Measurements from ENCODE around the gene RASGRF2.
"Not testable (repeated sequence)": the region's sequence is repeated elsewhere in the genome, so short reads cannot be mapped to it uniquely, and the experiment has no call there.

Gene RASGRF2

GRCh38 chr5:81007637-81008027 is 47.5 kb downstream of the RASGRF2 start:
- no peak overlapping the region for H3K4me3 ChIP-seq (ENCODE audit: low read depth in 1 of 2, low read length in 2 of 2)
- no peaks in the 10 kb centered on the region for H3K4me1 ChIP-seq (ENCODE audit: control insufficient read depth in 1 of 2, insufficient read depth in 2 of 2, low read length in 2 of 2)
- H3K36me3 ChIP-seq (ENCODE audit: control insufficient read depth in 1 of 2, insufficient read depth in 2 of 2, low read length in 2 of 2), result no peaks in the 10 kb centered on the region
- no peaks in the 10 kb centered on the region for H3K27me3 ChIP-seq (ENCODE audit: low read depth, low read length)
- H3K9me3 ChIP-seq (ENCODE audit: control insufficient read depth in 1 of 2, low read length in 2 of 2), result no peaks in the 10 kb centered on the region
- H3K27ac ChIP-seq (ENCODE audit: low read length), result no peak overlapping the region

- Histone ChIP-seq H3K27ac (ENCODE audit: low read length) (no peak overlapping the region), H3K9me3 (ENCODE audit: control insufficient read depth in 1 of 2, low read length in 2 of 2) (no peaks in the 10 kb centered on the region), H3K36me3 (ENCODE audit: control insufficient read depth in 1 of 2, insufficient read depth in 2 of 2, low read length in 2 of 2) (no peaks in the 10 kb centered on the region), H3K4me3 (ENCODE audit: low read depth in 1 of 2, low read length in 2 of 2) (no peak overlapping the region), H3K27me3 (ENCODE audit: low read depth, low read length) (no peaks in the 10 kb centered on the region), H3K4me1 (ENCODE audit: control insufficient read depth in 1 of 2, insufficient read depth in 2 of 2, low read length in 2 of 2) (no peaks in the 10 kb centered on the region)
Observed at GRCh38 chr5:81010336-81011169, 50.4 kb downstream of the RASGRF2 start.

GRCh38 chr5:81014348-81014747 is 54.2 kb downstream of the RASGRF2 start:
- no peaks in the 10 kb centered on the region for H3K36me3 ChIP-seq (ENCODE audit: control insufficient read depth in 1 of 2, insufficient read depth in 2 of 2, low read length in 2 of 2)
- no peaks in the 10 kb centered on the region for H3K27me3 ChIP-seq (ENCODE audit: low read depth, low read length)
- H3K27ac ChIP-seq (ENCODE audit: low read length), result no peak overlapping the region
- no peaks in the 10 kb centered on the region for H3K4me1 ChIP-seq (ENCODE audit: control insufficient read depth in 1 of 2, insufficient read depth in 2 of 2, low read length in 2 of 2)
- H3K4me3 ChIP-seq (ENCODE audit: low read depth in 1 of 2, low read length in 2 of 2), result no peak overlapping the region
- H3K9me3 ChIP-seq (ENCODE audit: control insufficient read depth in 1 of 2, low read length in 2 of 2), result no peaks in the 10 kb centered on the region

- Histone ChIP-seq H3K9me3 (ENCODE audit: control insufficient read depth in 1 of 2, low read length in 2 of 2) (no peaks in the 10 kb centered on the region), H3K4me3 (ENCODE audit: low read depth in 1 of 2, low read length in 2 of 2) (no peak overlapping the region), H3K27ac (ENCODE audit: low read length) (no peak overlapping the region), H3K4me1 (ENCODE audit: control insufficient read depth in 1 of 2, insufficient read depth in 2 of 2, low read length in 2 of 2) (no peaks in the 10 kb centered on the region), H3K36me3 (ENCODE audit: control insufficient read depth in 1 of 2, insufficient read depth in 2 of 2, low read length in 2 of 2) (no peaks in the 10 kb centered on the region), H3K27me3 (ENCODE audit: low read depth, low read length) (no peaks in the 10 kb centered on the region)
Observed at GRCh38 chr5:81016116-81016515, 56.0 kb downstream of the RASGRF2 start.

GRCh38 chr5:81017320-81017719 is 57.2 kb downstream of the RASGRF2 start:
- Histone ChIP-seq H3K4me3 (ENCODE audit: low read depth in 1 of 2, low read length in 2 of 2) (no peak overlapping the region), H3K4me1 (ENCODE audit: control insufficient read depth in 1 of 2, insufficient read depth in 2 of 2, low read length in 2 of 2) (no peaks in the 10 kb centered on the region), H3K27ac (ENCODE audit: low read length) (no peak overlapping the region), H3K27me3 (ENCODE audit: low read depth, low read length) (no peaks in the 10 kb centered on the region), H3K9me3 (ENCODE audit: control insufficient read depth in 1 of 2, low read length in 2 of 2) (no peaks in the 10 kb centered on the region), H3K36me3 (ENCODE audit: control insufficient read depth in 1 of 2, insufficient read depth in 2 of 2, low read length in 2 of 2) (no peaks in the 10 kb centered on the region)

- not testable (repeated sequence) for H3K4me1 ChIP-seq (ENCODE audit: control insufficient read depth in 1 of 2, insufficient read depth in 2 of 2, low read length in 2 of 2); H3K27ac ChIP-seq (ENCODE audit: low read length); H3K36me3 ChIP-seq (ENCODE audit: control insufficient read depth in 1 of 2, insufficient read depth in 2 of 2, low read length in 2 of 2); H3K27me3 ChIP-seq (ENCODE audit: low read depth, low read length); H3K9me3 ChIP-seq (ENCODE audit: control insufficient read depth in 1 of 2, low read length in 2 of 2); H3K4me3 ChIP-seq (ENCODE audit: low read depth in 1 of 2, low read length in 2 of 2)
Observed at GRCh38 chr5:81018608-81019007, 58.4 kb downstream of the RASGRF2 start.

GRCh38 chr5:81019748-81020147 is 59.6 kb downstream of the RASGRF2 start:
- no peaks in the 10 kb centered on the region for H3K9me3 ChIP-seq (ENCODE audit: control insufficient read depth in 1 of 2, low read length in 2 of 2)
- H3K27ac ChIP-seq (ENCODE audit: low read length), result no peak overlapping the region
- no peaks in the 10 kb centered on the region for H3K4me1 ChIP-seq (ENCODE audit: control insufficient read depth in 1 of 2, insufficient read depth in 2 of 2, low read length in 2 of 2)
- no peak overlapping the region for H3K4me3 ChIP-seq (ENCODE audit: low read depth in 1 of 2, low read length in 2 of 2)
- no peaks in the 10 kb centered on the region for H3K27me3 ChIP-seq (ENCODE audit: low read depth, low read length)
- no peaks in the 10 kb centered on the region for H3K36me3 ChIP-seq (ENCODE audit: control insufficient read depth in 1 of 2, insufficient read depth in 2 of 2, low read length in 2 of 2)

- H3K4me1 ChIP-seq (ENCODE audit: control insufficient read depth in 1 of 2, insufficient read depth in 2 of 2, low read length in 2 of 2), result no peaks in the 10 kb centered on the region
- H3K36me3 ChIP-seq (ENCODE audit: control insufficient read depth in 1 of 2, insufficient read depth in 2 of 2, low read length in 2 of 2), result no peaks in the 10 kb centered on the region
- H3K27me3 ChIP-seq (ENCODE audit: low read depth, low read length), result no peaks in the 10 kb centered on the region
- H3K27ac ChIP-seq (ENCODE audit: low read length), result no peak overlapping the region
- no peaks in the 10 kb centered on the region for H3K9me3 ChIP-seq (ENCODE audit: control insufficient read depth in 1 of 2, low read length in 2 of 2)
- H3K4me3 ChIP-seq (ENCODE audit: low read depth in 1 of 2, low read length in 2 of 2), result no peak overlapping the region
Observed at GRCh38 chr5:81020478-81021167, 60.5 kb downstream of the RASGRF2 start.

GRCh38 chr5:81021486-81021885 is 61.3 kb downstream of the RASGRF2 start:
- Histone ChIP-seq H3K36me3 (ENCODE audit: control insufficient read depth in 1 of 2, insufficient read depth in 2 of 2, low read length in 2 of 2) (no peaks in the 10 kb centered on the region), H3K27ac (ENCODE audit: low read length) (no peak overlapping the region), H3K9me3 (ENCODE audit: control insufficient read depth in 1 of 2, low read length in 2 of 2) (no peaks in the 10 kb centered on the region), H3K4me3 (ENCODE audit: low read depth in 1 of 2, low read length in 2 of 2) (no peak overlapping the region), H3K4me1 (ENCODE audit: control insufficient read depth in 1 of 2, insufficient read depth in 2 of 2, low read length in 2 of 2) (no peaks in the 10 kb centered on the region), H3K27me3 (ENCODE audit: low read depth, low read length) (no peaks in the 10 kb centered on the region)

GRCh38 chr5:81021951-81022687 is 62.0 kb downstream of the RASGRF2 start:
- no peak overlapping the region for H3K4me3 ChIP-seq (ENCODE audit: low read depth in 1 of 2, low read length in 2 of 2)
- no peak overlapping the region for H3K27ac ChIP-seq (ENCODE audit: low read length)
- no peaks in the 10 kb centered on the region for H3K27me3 ChIP-seq (ENCODE audit: low read depth, low read length)
- H3K9me3 ChIP-seq (ENCODE audit: control insufficient read depth in 1 of 2, low read length in 2 of 2), result no peaks in the 10 kb centered on the region
- H3K36me3 ChIP-seq (ENCODE audit: control insufficient read depth in 1 of 2, insufficient read depth in 2 of 2, low read length in 2 of 2), result no peaks in the 10 kb centered on the region
- no peaks in the 10 kb centered on the region for H3K4me1 ChIP-seq (ENCODE audit: control insufficient read depth in 1 of 2, insufficient read depth in 2 of 2, low read length in 2 of 2)

GRCh38 chr5:81022688-81023084 is 62.5 kb downstream of the RASGRF2 start:
- Histone ChIP-seq H3K4me1 (ENCODE audit: control insufficient read depth in 1 of 2, insufficient read depth in 2 of 2, low read length in 2 of 2) (no peaks in the 10 kb centered on the region), H3K4me3 (ENCODE audit: low read depth in 1 of 2, low read length in 2 of 2) (no peak overlapping the region), H3K9me3 (ENCODE audit: control insufficient read depth in 1 of 2, low read length in 2 of 2) (no peaks in the 10 kb centered on the region), H3K36me3 (ENCODE audit: control insufficient read depth in 1 of 2, insufficient read depth in 2 of 2, low read length in 2 of 2) (no peaks in the 10 kb centered on the region), H3K27ac (ENCODE audit: low read length) (no peak overlapping the region), H3K27me3 (ENCODE audit: low read depth, low read length) (no peaks in the 10 kb centered on the region)

Data from muscle layer of duodenum (tissue), 2 donors.